Spleen (tissue), 11 donors: Measurements from ENCODE around the gene ACTA2. TPM values are rescaled to one million over a fixed set of nuclear protein-coding genes. Genes with fewer than 3 reads are reported as not detected.

Experiments
- DNase-seq: peaks from one replicate; pipeline ENCODE4 v3.0.0-alpha.2; 2020
- H3K27ac ChIP-seq, 8 donors: fragments of 200-600 bp; sonication (generic) in 7 of 8; 1 replicate in 4 of 8; 2 replicates in 4 of 8; pipeline versions ENCODE4 v1.5.0 to v1.8.0; 2016 to 2021; ENCODE audit warnings: inconsistent platforms in 4 of 8, mild to moderate bottlenecking in 4 of 8, moderate library complexity in 1 of 8
- H3K27me3 ChIP-seq, 7 donors: fragments of 200-600 bp; sonication (generic) in 6 of 7; replicated peaks in 1 of 7; 1 replicate in 4 of 7; 2 replicates in 3 of 7; pipeline versions ENCODE4 v1.5.0 to v1.8.0; 2016 to 2021; ENCODE audit warnings: inconsistent platforms in 3 of 7, mild to moderate bottlenecking in 1 of 7
- H3K36me3 ChIP-seq, 6 donors: fragments of 200-600 bp; sonication (generic) in 5 of 6; 1 replicate in 4 of 6; 2 replicates in 2 of 6; pipeline versions ENCODE4 v1.5.0 to v1.8.0; 2016 to 2021; ENCODE audit warnings: inconsistent platforms in 2 of 6
- H3K4me1 ChIP-seq, 6 donors: fragments of 200-600 bp; sonication (generic) in 5 of 6; 1 replicate in 3 of 6; 2 replicates in 3 of 6; pipeline versions ENCODE4 v1.5.0 to v1.8.0; 2016 to 2021; ENCODE audit warnings: inconsistent platforms in 3 of 6
- H3K4me3 ChIP-seq, 8 donors: fragments of 200-600 bp; sonication (generic) in 7 of 8; 1 replicate in 4 of 8; 2 replicates in 4 of 8; pipeline versions ENCODE4 v1.5.0 to v1.8.0; 2016 to 2021; ENCODE audit warnings: inconsistent platforms in 4 of 8, mild to moderate bottlenecking in 4 of 8, moderate library complexity in 2 of 8
- H3K9me3 ChIP-seq, 8 donors: fragments of 200-600 bp; sonication (generic) in 7 of 8; 1 replicate in 4 of 8; 2 replicates in 4 of 8; pipeline versions ENCODE4 v1.5.0 to v1.8.0; 2016 to 2021; ENCODE audit warnings: inconsistent platforms in 4 of 8
- CTCF ChIP-seq, 11 experiments: fragments of 200-600 bp in 7 of 11; fragments of 450-650 bp in 4 of 11; sonication (generic) in 4 of 11; IDR thresholded peaks in 8 of 11; conservative IDR thresholded peaks in 3 of 11; 1 replicate in 7 of 11; 2 replicates in 4 of 11; pipeline versions ENCODE4 v1.4.0 to v1.8.0; 2016 to 2021; ENCODE audit warnings: antibody characterized with exemption in 11 of 11, inconsistent platforms in 4 of 11, mild to moderate bottlenecking in 1 of 11
- POLR2A ChIP-seq, 3 donors: fragments of 450-650 bp; IDR thresholded peaks; one replicate each; pipeline ENCODE4 v1.5.1; 2017; ENCODE audit warnings: antibody characterized with exemption in 3 of 3, mild to moderate bottlenecking in 1 of 3
- POLR2AphosphoS5 ChIP-seq, 3 donors: sonication (generic); formaldehyde crosslinking; IDR thresholded peaks; one replicate each; pipeline ENCODE4 v1.5.1; 2017; ENCODE audit warnings: antibody characterized with exemption in 3 of 3
- WGBS, 5 donors: extraction: QIAGEN DNeasy Blood & Tissue Kit in 3 of 5; methylation state at CpG; one replicate each; pipeline versions ENCODE4 v1.1.5 to v1.1.7; 2013 to 2018; 5-methylcytosine and 5-hydroxymethylcytosine counted together
- intact Hi-C: fragments of 100-400 bp; cut with DNase I; formaldehyde crosslinking; loops from one replicate; pipeline ENCODE4 v1.15.0; 2023; ENCODE audit warnings: low total_unique reads
- polyA plus RNA-seq, 3 donors: library from polyadenylated mRNA; stranded (reverse); fragments of 200-250 nt; gene quantifications; one replicate each; pipeline ENCODE4 v1.2.1, GENCODE V29; 2013
- total RNA-seq, 7 donors: library from RNA; depleted of rRNA in 3 of 7; stranded (reverse); fragments of >200 nt in 3 of 7; fragmentation: NEBNext Ultra II Directional in 4 of 7; extraction: Animal tissue kit (Norgen Biotek cat#: 25700) in 4 of 7; gene quantifications; one replicate each; pipeline versions ENCODE4 v1.1.0 to v1.2.1, GENCODE V29; 2016 to 2021
- donor health status: healthy with polysubstance abuse.
- donor health status: DM: no; HTN: no; CAD: no; lungs with moderate emphysema.
- donor health status: DM: no; HTN: no; CAD: no.
- donor health status: Bipolar disorder and iron deficiency.
- donor health status: healthy.
- donor health status: DM: no; HTN: no; CAD: no.
- donor health status: DM: yes; HTN: yes; CAD: no.

Gene ACTA2
- total and polyA plus RNA-seq, 10 donors, result 104 to 1,421 (median 233) TPM

GRCh38 chr10:88982366-88982765, 29.8 kb upstream of the ACTA2 start:
- Histone ChIP-seq H3K9me3 (peaks cover 0 to 10% (median 7%) of the 10 kb centered on the region in 8 donors), H3K27me3 (no peaks in the 10 kb centered on the region), H3K4me1 (peaks cover 3 to 77% (median 13%) of the 10 kb centered on the region in 6 donors), H3K36me3 (no peaks in the 10 kb centered on the region), H3K27ac (peak overlapping the region in 7 of 8 donors; percentile 2 to 61 (median 45)), H3K4me3 (no peak overlapping the region)
- intact Hi-C loops, result loop anchor here (10.0 kb wide), 1 partner anchor 98 kb away; the partner anchor contains the start of gene STAMBPL1
- 74 to 84% (median 83%) methylated on average over 2 of the region's 2 CpGs for WGBS, 5 donors
- TF ChIP-seq POLR2A (IDR thresholded peaks at IDR 0.05) (no peak), POLR2AphosphoS5 (IDR thresholded peaks at IDR 0.05) (no peak), CTCF (IDR thresholded peaks at IDR 0.05 in 8 of 11, conservative IDR thresholded peaks at IDR 0.05 in 3 of 11) (no peak)
- no peak for DNase-seq

- H3K4me1 ChIP-seq, result peaks cover 0 to 68% (median 8%) of the 10 kb centered on the region in 6 donors
- H3K36me3 ChIP-seq, result no peaks in the 10 kb centered on the region
- DNase-seq, result no peak
- intact Hi-C loops, result loop anchor here (10.0 kb wide), 1 partner anchor 97 kb away; the partner anchor contains the start of gene STAMBPL1
- H3K27ac ChIP-seq, result peak overlapping the region in 5 of 8 donors; percentile 33 to 65 (median 59)
- peaks cover 0 to 5% (median under 1%) of the 10 kb centered on the region in 8 donors for H3K9me3 ChIP-seq
- H3K4me3 ChIP-seq, result no peak overlapping the region
- no peaks in the 10 kb centered on the region for H3K27me3 ChIP-seq
- WGBS, 5 donors, result 66 to 78% (median 73%) methylated on average over 5 of the region's 5 CpGs
- TF ChIP-seq CTCF (IDR thresholded peaks at IDR 0.05 in 8 of 11, conservative IDR thresholded peaks at IDR 0.05 in 3 of 11), result no peak
- TF ChIP-seq POLR2AphosphoS5 (IDR thresholded peaks at IDR 0.05), result peak in 1 of 3 donors; percentile 29
These were observed 28.9 kb upstream of the ACTA2 start for GRCh38 chr10:88981435-88981834.

GRCh38 chr10:88980800-88981199, 28.2 kb upstream of the ACTA2 start:
- Histone ChIP-seq H3K4me3 (no peak overlapping the region), H3K9me3 (no peaks in the 10 kb centered on the region), H3K27ac (peak overlapping the region in 7 of 8 donors; percentile 33 to 65 (median 46)), H3K27me3 (no peaks in the 10 kb centered on the region), H3K36me3 (no peaks in the 10 kb centered on the region), H3K4me1 (peaks cover 0 to 70% (median 9%) of the 10 kb centered on the region in 6 donors)
- DNase-seq, result no peak
- TF ChIP-seq CTCF (IDR thresholded peaks at IDR 0.05 in 8 of 11, conservative IDR thresholded peaks at IDR 0.05 in 3 of 11), result no peak
- no peak for TF ChIP-seq POLR2AphosphoS5 (IDR thresholded peaks at IDR 0.05)
- no peak for TF ChIP-seq POLR2A (IDR thresholded peaks at IDR 0.05)
- 59 to 93% (median 68%) methylated on average over 4 of the region's 4 CpGs for WGBS, 5 donors
- intact Hi-C loops, result loop anchor here (10.0 kb wide), 1 partner anchor 96 kb away; the partner anchor contains the start of gene STAMBPL1

- peak overlapping the region in 7 of 8 donors; percentile 33 to 65 (median 46) for H3K27ac ChIP-seq
- no peak for DNase-seq
- H3K9me3 ChIP-seq, result no peaks in the 10 kb centered on the region
- TF ChIP-seq CTCF (IDR thresholded peaks at IDR 0.05 in 8 of 11, conservative IDR thresholded peaks at IDR 0.05 in 3 of 11) (no peak), POLR2AphosphoS5 (IDR thresholded peaks at IDR 0.05) (no peak), POLR2A (IDR thresholded peaks at IDR 0.05) (no peak)
- H3K4me3 ChIP-seq, result no peak overlapping the region
- H3K36me3 ChIP-seq, result no peaks in the 10 kb centered on the region
- H3K4me1 ChIP-seq, result peaks cover 0 to 71% (median 10%) of the 10 kb centered on the region in 6 donors
- intact Hi-C loops, result loop anchor here (10.0 kb wide), 1 partner anchor 95 kb away; the partner anchor contains the start of gene STAMBPL1
- no peaks in the 10 kb centered on the region for H3K27me3 ChIP-seq
- WGBS, 5 donors, result 79 to 94% (median 91%) methylated on average over 4 of the region's 4 CpGs
These were observed 27.7 kb upstream of the ACTA2 start for GRCh38 chr10:88980247-88980646.
